Lower leg skin (tissue), 4 donors: Measurements from ENCODE around the gene TPSAB1. TPM values are rescaled to one million over a fixed set of nuclear protein-coding genes. Genes with fewer than 3 reads are reported as not detected.

Source experiments
- DNase-seq, 2 donors: peaks; one replicate each; pipeline ENCODE4 v3.0.0-alpha.2; 2019; ENCODE audit warnings: low spot score in 2 of 2
- H3K4me3 ChIP-seq: fragments of 200-600 bp; sonication (generic); 2 replicates; pipeline ENCODE4 v1.5.1; 2017; ENCODE audit warnings: mild to moderate bottlenecking, low read depth; ENCODE audit not compliant: poor library complexity, severe bottlenecking
- CTCF ChIP-seq, 3 donors: fragments of 450-650 bp; IDR thresholded peaks; one replicate each; pipeline ENCODE4 v1.5.1; 2016; ENCODE audit warnings: antibody characterized with exemption in 3 of 3, mild to moderate bottlenecking in 3 of 3, moderate library complexity in 2 of 3
- POLR2A ChIP-seq, 2 donors: fragments of 450-650 bp; IDR thresholded peaks; one replicate each; pipeline ENCODE4 v1.6.1; 2016 to 2017; ENCODE audit warnings: antibody characterized with exemption in 2 of 2, mild to moderate bottlenecking in 1 of 2, moderate library complexity in 1 of 2
- WGBS, 2 donors: methylation state at CpG; one replicate each; pipeline ENCODE4 v1.1.5; 2018; 5-methylcytosine and 5-hydroxymethylcytosine counted together
- intact Hi-C: fragments of 100-400 bp; cut with DNase I; formaldehyde crosslinking; loops from one replicate; pipeline ENCODE4 v1.15.0; 2023; ENCODE audit warnings: low total_unique reads
- total RNA-seq, 4 donors: library from RNA; depleted of rRNA; stranded (reverse); fragments of >200 nt; gene quantifications; one replicate each; pipeline ENCODE4 v1.1.0, GENCODE V29; 2016

Gene TPSAB1
- total RNA-seq, 4 donors from 2014 or later = 16.4 to 93.5 (median 29.8) TPM

DNA sequence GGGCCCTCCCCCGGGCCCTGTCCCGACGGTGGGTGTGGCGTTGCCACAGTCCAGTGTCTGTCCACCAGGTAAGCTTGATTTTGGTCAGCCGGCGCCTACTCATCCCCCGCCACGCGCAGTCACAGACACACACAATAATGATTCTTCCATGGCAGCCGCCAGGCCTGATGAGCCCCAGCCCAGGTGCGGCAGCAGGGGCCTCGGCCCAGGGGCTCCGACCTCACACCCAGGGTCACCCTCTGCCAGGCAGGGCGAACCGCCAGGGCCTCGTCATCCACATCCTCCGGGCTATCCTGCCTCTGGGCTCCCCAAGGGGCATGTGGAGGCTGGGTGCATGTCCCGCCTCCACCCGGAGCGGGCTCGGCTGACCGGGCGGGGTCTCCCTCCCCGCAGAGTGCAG, 23.0 kb upstream of the TPSAB1 start:
- intact Hi-C loops = no loop called here
- TF ChIP-seq POLR2A (IDR thresholded peaks at IDR 0.05) = no peak
- TF ChIP-seq CTCF (IDR thresholded peaks at IDR 0.05) = no peak
- no peak for DNase-seq
- no peak overlapping the region for H3K4me3 ChIP-seq
- WGBS, 2 donors = 78 to 82% methylated on average over 23 to 24 of the region's 24 CpGs

DNA sequence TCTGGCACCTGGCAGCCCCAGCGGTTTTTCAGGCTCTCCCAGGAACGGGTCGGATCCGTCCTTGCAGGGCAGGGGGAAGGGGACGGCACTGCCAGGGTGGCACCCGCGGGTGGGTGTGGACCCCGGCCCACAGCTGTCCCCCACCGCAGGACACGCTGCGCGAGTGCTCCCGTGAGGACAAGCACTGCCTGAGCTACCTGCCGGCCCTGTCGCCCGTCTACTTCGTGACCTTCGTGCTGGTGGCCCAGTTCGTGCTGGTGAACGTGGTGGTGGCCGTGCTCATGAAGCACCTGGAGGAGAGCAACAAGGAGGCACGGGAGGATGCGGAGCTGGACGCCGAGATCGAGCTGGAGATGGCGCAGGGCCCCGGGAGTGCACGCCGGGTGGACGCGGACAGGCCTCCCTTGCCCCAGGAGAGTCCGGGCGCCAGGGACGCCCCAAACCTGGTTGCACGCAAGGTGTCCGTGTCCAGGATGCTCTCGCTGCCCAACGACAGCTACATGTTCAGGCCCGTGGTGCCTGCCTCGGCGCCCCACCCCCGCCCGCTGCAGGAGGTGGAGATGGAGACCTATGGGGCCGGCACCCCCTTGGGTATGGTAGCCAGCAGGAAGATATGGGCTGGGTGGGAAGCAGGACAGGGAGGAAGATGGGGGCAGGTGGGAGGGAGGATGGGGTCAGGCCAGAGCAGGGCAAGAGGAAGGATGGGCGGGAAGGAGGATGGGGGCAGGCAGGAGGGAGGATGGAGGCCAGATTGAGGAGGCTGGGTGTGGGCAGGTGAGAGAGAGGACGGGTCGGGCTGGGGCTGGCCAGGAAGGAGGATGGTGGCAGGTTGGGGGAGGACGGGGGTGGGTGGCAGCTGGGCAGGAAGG, 22.2 kb upstream of the TPSAB1 start:
- intact Hi-C loops = no loop called here
- WGBS, 2 donors = 82 to 83% methylated on average over 47 to 49 of the region's 49 CpGs
- no peak for DNase-seq
- no peak overlapping the region for H3K4me3 ChIP-seq
- TF ChIP-seq POLR2A (IDR thresholded peaks at IDR 0.05) (no peak), CTCF (IDR thresholded peaks at IDR 0.05) (no peak)

DNA sequence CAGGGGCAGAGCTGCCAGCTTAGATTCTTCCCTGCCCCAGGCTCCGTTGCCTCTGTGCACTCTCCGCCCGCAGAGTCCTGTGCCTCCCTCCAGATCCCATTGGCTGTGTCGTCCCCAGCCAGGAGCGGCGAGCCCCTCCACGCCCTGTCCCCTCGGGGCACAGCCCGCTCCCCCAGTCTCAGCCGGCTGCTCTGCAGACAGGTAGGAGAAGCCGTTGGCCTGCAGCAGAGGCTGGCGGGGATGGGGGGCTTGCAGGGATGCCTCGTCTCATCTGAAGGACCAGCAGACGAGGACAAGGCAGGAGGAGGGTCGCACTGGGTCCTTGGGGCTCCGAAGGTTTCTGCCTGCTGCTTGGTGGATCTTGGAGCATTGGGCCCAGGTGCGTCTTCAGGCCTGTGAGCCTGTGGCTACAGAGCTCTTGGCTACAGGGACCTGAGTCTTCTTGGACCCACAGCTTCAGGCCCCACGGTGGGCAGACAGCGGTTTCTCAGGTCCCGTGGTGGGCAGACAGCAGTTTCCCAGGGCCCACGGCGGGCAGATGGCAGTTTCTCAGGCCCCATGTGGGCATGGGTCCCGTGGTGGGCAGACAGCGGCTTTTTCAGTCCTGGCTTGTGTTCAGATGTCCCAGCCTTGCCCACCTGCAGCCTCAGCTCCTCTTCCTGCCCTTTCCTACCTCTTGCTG, 21.4 kb upstream of the TPSAB1 start:
- intact Hi-C loops = no loop called here
- DNase-seq = no peak
- H3K4me3 ChIP-seq = no peak overlapping the region
- TF ChIP-seq CTCF (IDR thresholded peaks at IDR 0.05) (no peak), POLR2A (IDR thresholded peaks at IDR 0.05) (no peak)
- WGBS, 2 donors = 81 to 85% methylated on average over 17 to 24 of the region's 24 CpGs

DNA sequence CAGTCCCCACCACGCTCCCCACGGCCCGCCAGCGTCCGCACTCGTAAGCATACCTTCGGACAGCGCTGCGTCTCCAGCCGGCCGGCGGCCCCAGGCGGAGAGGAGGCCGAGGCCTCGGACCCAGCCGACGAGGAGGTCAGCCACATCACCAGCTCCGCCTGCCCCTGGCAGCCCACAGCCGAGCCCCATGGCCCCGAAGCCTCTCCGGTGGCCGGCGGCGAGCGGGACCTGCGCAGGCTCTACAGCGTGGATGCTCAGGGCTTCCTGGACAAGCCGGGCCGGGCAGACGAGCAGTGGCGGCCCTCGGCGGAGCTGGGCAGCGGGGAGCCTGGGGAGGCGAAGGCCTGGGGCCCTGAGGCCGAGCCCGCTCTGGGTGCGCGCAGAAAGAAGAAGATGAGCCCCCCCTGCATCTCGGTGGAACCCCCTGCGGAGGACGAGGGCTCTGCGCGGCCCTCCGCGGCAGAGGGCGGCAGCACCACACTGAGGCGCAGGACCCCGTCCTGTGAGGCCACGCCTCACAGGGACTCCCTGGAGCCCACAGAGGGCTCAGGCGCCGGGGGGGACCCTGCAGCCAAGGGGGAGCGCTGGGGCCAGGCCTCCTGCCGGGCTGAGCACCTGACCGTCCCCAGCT, 20.3 kb upstream of the TPSAB1 start:
- no peak for DNase-seq
- 91% methylated on average over 28 to 52 of the region's 55 CpGs for WGBS, 2 donors
- intact Hi-C loops = no loop called here
- H3K4me3 ChIP-seq = no peak overlapping the region
- no peak for TF ChIP-seq POLR2A (IDR thresholded peaks at IDR 0.05)

GRCh38 chr16:1220841-1221627, 19.5 kb upstream of the TPSAB1 start:
- H3K4me3 ChIP-seq = no peak overlapping the region
- TF ChIP-seq CTCF (IDR thresholded peaks at IDR 0.05) (no peak), POLR2A (IDR thresholded peaks at IDR 0.05) (no peak)
- intact Hi-C loops = no loop called here
- 78 to 79% methylated on average over 42 of the region's 48 CpGs for WGBS, 2 donors
- no peak for DNase-seq
